Gastroesophageal sphincter (tissue), 4 donors: ENCODE measurements around the gene MMGT1. TPM values are rescaled to one million over a fixed set of nuclear protein-coding genes. Genes with fewer than 3 reads are reported as not detected.

Source experiments
- ATAC-seq: fragments of 150-250 bp; one replicate; pipeline ENCODE4 v1.9.1; 2016; ENCODE audit warnings: mild to moderate bottlenecking, moderate library complexity
- H3K27ac ChIP-seq, 4 donors: fragments of 200-600 bp; sonication (generic) in 3 of 4; 1 replicate in 3 of 4; 2 replicates in 1 of 4; pipeline ENCODE4 v1.5.1; 2016 to 2019
- H3K27me3 ChIP-seq: fragments of 200-600 bp; sonication (generic); one replicate; pipeline ENCODE4 v1.5.1; 2019
- H3K36me3 ChIP-seq, 2 donors: fragments of 200-600 bp; sonication (generic); one replicate each; pipeline ENCODE4 v1.5.1; 2019; ENCODE audit warnings: control low read depth in 1 of 2
- H3K4me1 ChIP-seq, 3 donors: fragments of 200-600 bp; sonication (generic); 1 replicate in 2 of 3; 2 replicates in 1 of 3; pipeline ENCODE4 v1.5.1; 2016 to 2019; ENCODE audit warnings: control low read depth in 2 of 3
- H3K4me3 ChIP-seq, 2 donors: fragments of 200-600 bp; sonication (generic); one replicate each; pipeline ENCODE4 v1.5.1; 2019; ENCODE audit warnings: mild to moderate bottlenecking in 1 of 2, moderate library complexity in 1 of 2
- H3K9me3 ChIP-seq, 3 donors: fragments of 200-600 bp; sonication (generic); one replicate each; pipeline ENCODE4 v1.5.1; 2017 to 2019; ENCODE audit warnings: control low read depth in 2 of 3
- CTCF ChIP-seq, 4 experiments: fragments of 200-600 bp in 2 of 4; fragments of 450-650 bp in 2 of 4; sonication (generic) in 1 of 4; IDR thresholded peaks; one replicate each; pipeline ENCODE4 v1.5.1; 2017 to 2019; ENCODE audit warnings: antibody characterized with exemption in 4 of 4, mild to moderate bottlenecking in 2 of 4, moderate library complexity in 2 of 4
- EP300 ChIP-seq: sonication (generic); formaldehyde crosslinking; IDR thresholded peaks from one replicate; pipeline ENCODE4 v1.6.1; 2017; ENCODE audit warnings: antibody characterized with exemption, mild to moderate bottlenecking
- POLR2A ChIP-seq, 2 donors: fragments of 450-650 bp; IDR thresholded peaks; one replicate each; pipeline ENCODE4 v1.6.1; 2017; ENCODE audit warnings: antibody characterized with exemption in 2 of 2, mild to moderate bottlenecking in 2 of 2, moderate library complexity in 1 of 2
- POLR2AphosphoS5 ChIP-seq: sonication (generic); formaldehyde crosslinking; IDR thresholded peaks from one replicate; pipeline ENCODE4 v1.6.1; 2017; ENCODE audit warnings: antibody characterized with exemption
- WGBS, 2 donors: methylation state at CpG; one replicate each; pipeline ENCODE4 v1.1.5; 2018; ENCODE audit warnings: low coverage in 1 of 2; 5-methylcytosine and 5-hydroxymethylcytosine counted together
- total RNA-seq, 4 donors: library from RNA; depleted of rRNA; stranded (reverse); fragments of >200 nt; gene quantifications; one replicate each; pipeline ENCODE4 v1.1.0, GENCODE V29; 2016

MMGT1 gene
- 10 to 100 TPM; 33.0 to 43.9 (median 40.6) TPM for total RNA-seq

- WGBS, 2 donors: 15% methylated on average over 19 of the region's 65 CpGs; no CpG with 5 or more reads in 1 of the 2 donors
- peak; percentile 89 for ATAC-seq
- TF ChIP-seq POLR2A (IDR thresholded peaks at IDR 0.05) (peak in 1 of 2 donors; percentile 45), CTCF (IDR thresholded peaks at IDR 0.05) (peak in 2 of 4 experiments; percentile 9 to 28), POLR2AphosphoS5 (no peak)
These were observed at the start of gene MMGT1 for GRCh38 chrX:135973548-135974278. Gene MMGT1, minus strand, starts transcription at chrX:135973988. Its CDS starts 313 bp downstream, at chrX:135973675.

GRCh38 chrX:136021903-136022302 is 48.1 kb upstream of the MMGT1 start:
- whole genome bisulfite sequencing, 2 donors: 43 to 54% methylated on average over 1 of the region's 1 CpG
- H3K9me3 ChIP-seq: no peaks in the 10 kb centered on the region
- no peak overlapping the region for H3K27ac ChIP-seq
- ATAC-seq: no peak
- H3K27me3 ChIP-seq: no peaks in the 10 kb centered on the region
- no peak overlapping the region for H3K4me3 ChIP-seq
- no peaks in the 10 kb centered on the region for H3K4me1 ChIP-seq
- TF ChIP-seq EP300 (no peak), POLR2AphosphoS5 (no peak), CTCF (IDR thresholded peaks at IDR 0.05) (no peak), POLR2A (IDR thresholded peaks at IDR 0.05) (no peak)
- peaks cover 0 to 20% of the 10 kb centered on the region in 2 donors for H3K36me3 ChIP-seq

More at GRCh38 chrX:135973548-135974278, at the start of gene MMGT1:
- H3K9me3 ChIP-seq: no peaks in the 10 kb centered on the region
- peak within 1 kb of the TSS; percentile 70 to 99 for H3K4me3 ChIP-seq
- peaks cover 0 to 26% (median 0%) of the 10 kb centered on the region in 3 donors for H3K4me1 ChIP-seq
- no peaks in the 10 kb centered on the region for H3K36me3 ChIP-seq
- H3K27ac ChIP-seq: peak within 1 kb of the TSS; percentile 85 to 98 (median 90)
- H3K27me3 ChIP-seq: no peaks in the 10 kb centered on the region

GRCh38 chrX:136021160-136021559 is 47.4 kb upstream of the MMGT1 start:
- no peaks in the 10 kb centered on the region for H3K27me3 ChIP-seq
- no peaks in the 10 kb centered on the region for H3K4me1 ChIP-seq
- no peak overlapping the region for H3K27ac ChIP-seq
- WGBS, 2 donors: 86% methylated on average over 1 of the region's 1 CpG; no CpG with 5 or more reads in 1 of the 2 donors
- H3K36me3 ChIP-seq: peaks cover 0 to 20% of the 10 kb centered on the region in 2 donors
- no peak for ATAC-seq
- H3K4me3 ChIP-seq: no peak overlapping the region
- no peak for TF ChIP-seq EP300
- TF ChIP-seq POLR2A (IDR thresholded peaks at IDR 0.05): no peak
- TF ChIP-seq POLR2AphosphoS5: no peak
- TF ChIP-seq CTCF (IDR thresholded peaks at IDR 0.05): no peak
- H3K9me3 ChIP-seq: no peaks in the 10 kb centered on the region

- no peaks in the 10 kb centered on the region for H3K9me3 ChIP-seq
- no peaks in the 10 kb centered on the region for H3K4me1 ChIP-seq
- WGBS, 2 donors: 59 to 89% methylated on average over 2 to 5 of the region's 5 CpGs
- no peak overlapping the region for H3K27ac ChIP-seq
- H3K36me3 ChIP-seq: peaks cover 0 to 16% of the 10 kb centered on the region in 2 donors
- H3K27me3 ChIP-seq: no peaks in the 10 kb centered on the region
- H3K4me3 ChIP-seq: no peak overlapping the region
- TF ChIP-seq POLR2A (IDR thresholded peaks at IDR 0.05) (no peak), CTCF (IDR thresholded peaks at IDR 0.05) (no peak), POLR2AphosphoS5 (no peak), EP300 (no peak)
- no peak for ATAC-seq
These were observed 45.4 kb upstream of the MMGT1 start for GRCh38 chrX:136019226-136019625.

- Histone ChIP-seq H3K4me1 (no peaks in the 10 kb centered on the region), H3K9me3 (no peaks in the 10 kb centered on the region), H3K36me3 (peaks cover 0 to 24% of the 10 kb centered on the region in 2 donors), H3K27me3 (no peaks in the 10 kb centered on the region), H3K27ac (no peak overlapping the region), H3K4me3 (no peak overlapping the region)
- TF ChIP-seq EP300: no peak
- TF ChIP-seq CTCF (IDR thresholded peaks at IDR 0.05): no peak
- no peak for TF ChIP-seq POLR2A (IDR thresholded peaks at IDR 0.05)
- no peak for TF ChIP-seq POLR2AphosphoS5
- no peak for ATAC-seq
- 94 to 100% methylated on average over 2 of the region's 2 CpGs for WGBS, 2 donors
These were observed 43.1 kb upstream of the MMGT1 start for GRCh38 chrX:136016881-136017280.
